ENCODE results near the gene ZBTB3. TPM values are rescaled to one million over a fixed set of nuclear protein-coding genes. Genes with fewer than 3 reads are reported as not detected.

ZBTB3 gene
- total RNA-seq, 2 experiments from 2014 or later: 9.3 to 9.8 TPM

- CTCF ChIA-PET: interaction anchor here (0.6 to 2.1 kb wide), 5 partner anchors 18 to 59 kb away, joined by 3 to 11 read pairs (median 4); partner anchors contain the start of genes TAF6L and ZBTB3
- POLR2A ChIA-PET: interaction anchor here (0.5 to 2.9 kb wide), 19 partner anchors 8 to 994 kb away, joined by 3 to 26 read pairs (median 5); partner anchors contain the start of genes C11orf98, CSKMT, EEF1G and LBHD1
Observed at GRCh38 chr11:62727165-62727871, 26.6 kb downstream of the ZBTB3 start, which contains the start of gene HNRNPUL2. Gene HNRNPUL2 (minus strand): TSS chr11:62727457. CDS start chr11:62727156, 301 bp downstream.

- ChIA-PET POLR2A (interaction anchor here (0.5 to 2.9 kb wide), 14 partner anchors 9 to 153 kb away, joined by 3 to 26 read pairs (median 5); partner anchors contain the start of genes C11orf98, CSKMT, EEF1G and LBHD1), CTCF (interaction anchor here (0.6 to 2.1 kb wide), 5 partner anchors 17 to 59 kb away, joined by 3 to 11 read pairs (median 4); partner anchors contain the start of genes TAF6L and ZBTB3)
Observed at GRCh38 chr11:62726915-62727164, 27.1 kb downstream of the ZBTB3 start.

GRCh38 chr11:62726156-62726914 is 27.6 kb downstream of the ZBTB3 start:
- POLR2A ChIA-PET: interaction anchor here (0.6 to 2.9 kb wide), 12 partner anchors 15 to 135 kb away, joined by 3 to 26 read pairs (median 5); partner anchors contain the start of genes C11orf98, CSKMT, LBHD1 and STX5
- CTCF ChIA-PET: interaction anchor here (0.6 to 2.1 kb wide), 7 partner anchors 17 to 64 kb away, joined by 3 to 11 read pairs (median 4); partner anchors contain the start of genes TAF6L and ZBTB3

GRCh38 chr11:62725646-62726045 is 28.3 kb downstream of the ZBTB3 start:
- ChIA-PET POLR2A (interaction anchor here (0.6 to 2.9 kb wide), 4 partner anchors 16 to 130 kb away, joined by 3 to 13 read pairs (median 4); no protein-coding TSS in a partner anchor), CTCF (interaction anchor here (1.0 kb wide), 1 partner anchor 65 kb away, joined by 3 read pairs; no protein-coding TSS in a partner anchor)

- POLR2A ChIA-PET: no interaction called here
- CTCF ChIA-PET: interaction anchor here (0.8 to 1.5 kb wide), 2 partner anchors 40 to 62 kb away, joined by 3 to 8 read pairs; no protein-coding TSS in a partner anchor
Observed at GRCh38 chr11:62724171-62724570, 29.8 kb downstream of the ZBTB3 start.

GRCh38 chr11:62721994-62722393 is 32.0 kb downstream of the ZBTB3 start:
- ChIA-PET CTCF (no interaction called here), POLR2A (no interaction called here)

- POLR2A ChIA-PET: no interaction called here
Observed at GRCh38 chr11:62719302-62719978, 34.5 kb downstream of the ZBTB3 start.

GRCh38 chr11:62716816-62717215 is 37.1 kb downstream of the ZBTB3 start:
- POLR2A ChIA-PET: interaction anchor here (0.5 to 0.7 kb wide), 2 partner anchors 44 to 113 kb away, joined by 3 to 6 read pairs; no protein-coding TSS in a partner anchor
- CTCF ChIA-PET: no interaction called here

More at GRCh38 chr11:62719302-62719978, 34.5 kb downstream of the ZBTB3 start:
- CTCF ChIA-PET: no interaction called here

- POLR2A ChIA-PET: interaction anchor here (0.6 kb wide), 1 partner anchor 123 kb away, joined by 5 read pairs; no protein-coding TSS in a partner anchor
- CTCF ChIA-PET: interaction anchor here (0.6 to 1.0 kb wide), 2 partner anchors 105 to 150 kb away, joined by 3 read pairs; no protein-coding TSS in a partner anchor
Observed at GRCh38 chr11:62716206-62716605, 37.8 kb downstream of the ZBTB3 start.

- ChIA-PET POLR2A (interaction anchor here (0.6 kb wide), 1 partner anchor 122 kb away, joined by 5 read pairs; no protein-coding TSS in a partner anchor), CTCF (interaction anchor here (0.6 to 1.0 kb wide), 2 partner anchors 104 to 151 kb away, joined by 3 read pairs; no protein-coding TSS in a partner anchor)
Observed at GRCh38 chr11:62715150-62716130, 38.5 kb downstream of the ZBTB3 start.

GRCh38 chr11:62713343-62713742 is 40.6 kb downstream of the ZBTB3 start:
- ChIA-PET CTCF (interaction anchor here (1.1 kb wide), 1 partner anchor 56 kb away, joined by 3 read pairs; no protein-coding TSS in a partner anchor), POLR2A (no interaction called here)

- CTCF ChIA-PET: interaction anchor here (0.7 kb wide), 1 partner anchor 263 kb away, joined by 3 read pairs; no protein-coding TSS in a partner anchor
- POLR2A ChIA-PET: no interaction called here
Observed at GRCh38 chr11:62712861-62713260, 41.1 kb downstream of the ZBTB3 start.

- CTCF ChIA-PET: interaction anchor here (0.6 to 0.7 kb wide), 2 partner anchors 264 to 1322 kb away, joined by 3 read pairs; no protein-coding TSS in a partner anchor
- POLR2A ChIA-PET: interaction anchor here (0.6 to 1.2 kb wide), 2 partner anchors 37 to 41 kb away, joined by 4 read pairs; partner anchors contain the start of genes LBHD1 and UQCC3
Observed at GRCh38 chr11:62712276-62712812, 41.6 kb downstream of the ZBTB3 start.

- CTCF ChIA-PET: interaction anchor here (1.5 kb wide), 1 partner anchor 17 kb away, joined by 4 read pairs; the partner anchor contains the start of gene HNRNPUL2
Observed at GRCh38 chr11:62710001-62710345, 44.0 kb downstream of the ZBTB3 start.

GRCh38 chr11:62709247-62710000 is 44.5 kb downstream of the ZBTB3 start:
- POLR2A ChIA-PET: interaction anchor here (0.6 to 2.2 kb wide), 8 partner anchors 16 to 146 kb away, joined by 3 to 6 read pairs (median 3); partner anchors contain the start of genes C11orf98, CSKMT, GANAB and HNRNPUL2
- CTCF ChIA-PET: interaction anchor here (0.6 to 1.5 kb wide), 2 partner anchors 18 to 367 kb away, joined by 3 to 4 read pairs; partner anchors contain the start of gene HNRNPUL2

More at GRCh38 chr11:62710001-62710345, 44.0 kb downstream of the ZBTB3 start:
- POLR2A ChIA-PET: interaction anchor here (0.6 to 2.2 kb wide), 6 partner anchors 16 to 146 kb away, joined by 3 to 6 read pairs (median 3); partner anchors contain the start of genes C11orf98, CSKMT, MTA2 and NXF1

GRCh38 chr11:62708793-62709192 is 45.2 kb downstream of the ZBTB3 start:
- POLR2A ChIA-PET: interaction anchor here (0.6 to 2.2 kb wide), 7 partner anchors 19 to 147 kb away, joined by 3 to 6 read pairs (median 3); partner anchors contain the start of genes GANAB, HNRNPUL2, MTA2 and NXF1
- CTCF ChIA-PET: interaction anchor here (0.6 to 1.5 kb wide), 2 partner anchors 19 to 367 kb away, joined by 3 to 4 read pairs; partner anchors contain the start of gene HNRNPUL2

Data from activated CD8-positive, alpha-beta memory T cell treated with anti-CD3 and anti-CD28 coated beads for 36 hours (primary cell).